Stimulated activated effector memory CD8-positive, alpha-beta T cell treated with anti-CD3 and anti-CD28 coated beads, Interleukin-12 subunit alpha, Interleukin-12 subunit beta, amount 100 ng/mL, for 72 hours (primary cell): Measurements from ENCODE around the gene GABRR2.
A peak's percentile ranks its signal among the peaks of the same experiment; 100 is the strongest.

Source experiments
- ATAC-seq: fragments of 150-1000 bp; cut with Tn5 transposase; 2 replicates; pipeline ENCODE4 v1.10.0; 2021
- DNase-seq, 2 donors: peaks; one replicate each; pipeline ENCODE4 v3.0.0; 2021 to 2022; ENCODE audit warnings: low spot score in 2 of 2
- H3K27ac Mint-ChIP-seq: one replicate; pipeline ENCODE4 v1.8.0; 2022; ENCODE audit warnings: mild to moderate bottlenecking, mixed read lengths
- H3K36me3 Mint-ChIP-seq: one replicate; pipeline ENCODE4 v1.8.0; 2022; ENCODE audit warnings: mild to moderate bottlenecking, mixed read lengths
- H3K4me1 Mint-ChIP-seq: one replicate; pipeline ENCODE4 v1.8.0; 2022; ENCODE audit warnings: mixed read lengths
- H3K4me3 Mint-ChIP-seq: one replicate; pipeline ENCODE4 v1.8.0; 2022; ENCODE audit warnings: mild to moderate bottlenecking, mixed read lengths
- H3K9me3 Mint-ChIP-seq: one replicate; pipeline ENCODE4 v1.8.0; 2022; ENCODE audit warnings: mixed read lengths

GABRR2 gene

GRCh38 chr6:89347825-89348224 lies 32.7 kb upstream of the GABRR2 start:
- DNase-seq, result no peak
- H3K27ac Mint-ChIP-seq, result peak overlapping the region; percentile 50
- no peak for ATAC-seq
- no peak overlapping the region for H3K4me3 Mint-ChIP-seq
- H3K36me3 Mint-ChIP-seq, result peaks cover 26% of the 10 kb centered on the region
- no peaks in the 10 kb centered on the region for H3K9me3 Mint-ChIP-seq
- peaks cover 65% of the 10 kb centered on the region for H3K4me1 Mint-ChIP-seq

GRCh38 chr6:89346433-89346832 lies 31.3 kb upstream of the GABRR2 start:
- peaks cover 35% of the 10 kb centered on the region for H3K36me3 Mint-ChIP-seq
- no peak for ATAC-seq
- no peak for DNase-seq
- H3K4me3 Mint-ChIP-seq, result no peak overlapping the region
- peaks cover 60% of the 10 kb centered on the region for H3K4me1 Mint-ChIP-seq
- H3K9me3 Mint-ChIP-seq, result no peaks in the 10 kb centered on the region
- no peak overlapping the region for H3K27ac Mint-ChIP-seq

- DNase-seq, result no peak
- H3K36me3 Mint-ChIP-seq, result peaks cover 83% of the 10 kb centered on the region
- H3K27ac Mint-ChIP-seq, result peak overlapping the region; percentile 26
- H3K9me3 Mint-ChIP-seq, result no peaks in the 10 kb centered on the region
- H3K4me1 Mint-ChIP-seq, result peaks cover 6% of the 10 kb centered on the region
- no peak overlapping the region for H3K4me3 Mint-ChIP-seq
- ATAC-seq, result no peak
Measured at GRCh38 chr6:89339565-89339964, 24.5 kb upstream of the GABRR2 start.

- H3K27ac Mint-ChIP-seq, result no peak overlapping the region
- H3K9me3 Mint-ChIP-seq, result no peaks in the 10 kb centered on the region
- ATAC-seq (no peak), DNase-seq (no peak)
- H3K36me3 Mint-ChIP-seq, result peaks cover 85% of the 10 kb centered on the region
- H3K4me3 Mint-ChIP-seq, result no peak overlapping the region
- H3K4me1 Mint-ChIP-seq, result no peaks in the 10 kb centered on the region
Measured at GRCh38 chr6:89335164-89335563, 20.1 kb upstream of the GABRR2 start.

- no peak for ATAC-seq
- H3K9me3 Mint-ChIP-seq, result no peaks in the 10 kb centered on the region
Measured at GRCh38 chr6:89330910-89331309, 15.8 kb upstream of the GABRR2 start.

GRCh38 chr6:89328976-89329375 lies 13.9 kb upstream of the GABRR2 start:
- H3K4me1 Mint-ChIP-seq, result no peaks in the 10 kb centered on the region
- ATAC-seq (no peak), DNase-seq (no peak)
- H3K4me3 Mint-ChIP-seq, result no peak overlapping the region
- H3K27ac Mint-ChIP-seq, result no peak overlapping the region
- H3K9me3 Mint-ChIP-seq, result no peaks in the 10 kb centered on the region
- peaks cover 76% of the 10 kb centered on the region for H3K36me3 Mint-ChIP-seq

More at GRCh38 chr6:89330910-89331309, 15.8 kb upstream of the GABRR2 start:
- peaks cover 84% of the 10 kb centered on the region for H3K36me3 Mint-ChIP-seq
- no peak overlapping the region for H3K4me3 Mint-ChIP-seq
- no peak for DNase-seq
- H3K4me1 Mint-ChIP-seq, result no peaks in the 10 kb centered on the region
- no peak overlapping the region for H3K27ac Mint-ChIP-seq

GRCh38 chr6:89324304-89324703 lies 9.2 kb upstream of the GABRR2 start:
- ATAC-seq (no peak), DNase-seq (no peak)
- peaks cover 39% of the 10 kb centered on the region for H3K36me3 Mint-ChIP-seq
- H3K4me3 Mint-ChIP-seq, result no peak overlapping the region
- no peaks in the 10 kb centered on the region for H3K9me3 Mint-ChIP-seq
- H3K4me1 Mint-ChIP-seq, result peaks cover 8% of the 10 kb centered on the region
- no peak overlapping the region for H3K27ac Mint-ChIP-seq

- peaks cover 31% of the 10 kb centered on the region for H3K36me3 Mint-ChIP-seq
- H3K4me1 Mint-ChIP-seq, result peaks cover 8% of the 10 kb centered on the region
- DNase-seq, result no peak
- ATAC-seq, result no peak
- H3K9me3 Mint-ChIP-seq, result no peaks in the 10 kb centered on the region
- H3K4me3 Mint-ChIP-seq, result no peak overlapping the region
- H3K27ac Mint-ChIP-seq, result no peak overlapping the region
Measured at GRCh38 chr6:89323511-89323971, 8.4 kb upstream of the GABRR2 start.

- Mint-ChIP-seq H3K4me3 (no peak overlapping the region), H3K36me3 (peaks cover 19% of the 10 kb centered on the region), H3K4me1 (peaks cover 8% of the 10 kb centered on the region), H3K27ac (no peak overlapping the region), H3K9me3 (no peaks in the 10 kb centered on the region)
- no peak for DNase-seq
- no peak for ATAC-seq
Measured at GRCh38 chr6:89321131-89321970, 6.3 kb upstream of the GABRR2 start.

GRCh38 chr6:89320012-89320559 lies 5.0 kb upstream of the GABRR2 start:
- no peak for DNase-seq
- no peak overlapping the region for H3K4me3 Mint-ChIP-seq
- peaks cover 8% of the 10 kb centered on the region for H3K4me1 Mint-ChIP-seq
- H3K36me3 Mint-ChIP-seq, result peaks cover 11% of the 10 kb centered on the region
- no peak overlapping the region for H3K27ac Mint-ChIP-seq
- H3K9me3 Mint-ChIP-seq, result no peaks in the 10 kb centered on the region
- no peak for ATAC-seq

- peaks cover 9% of the 10 kb centered on the region for H3K4me1 Mint-ChIP-seq
- H3K36me3 Mint-ChIP-seq, result peaks cover 6% of the 10 kb centered on the region
- DNase-seq (no peak), ATAC-seq (no peak)
- no peak overlapping the region for H3K4me3 Mint-ChIP-seq
- H3K9me3 Mint-ChIP-seq, result no peaks in the 10 kb centered on the region
- H3K27ac Mint-ChIP-seq, result peak overlapping the region; percentile 11
Measured at GRCh38 chr6:89317067-89317466, 2.0 kb upstream of the GABRR2 start.

- Mint-ChIP-seq H3K27ac (no peak overlapping the region), H3K9me3 (no peaks in the 10 kb centered on the region), H3K36me3 (peaks cover 6% of the 10 kb centered on the region), H3K4me3 (no peak overlapping the region), H3K4me1 (peaks cover 9% of the 10 kb centered on the region)
- ATAC-seq, result no peak
- DNase-seq, result no peak
Measured at GRCh38 chr6:89314692-89315091, 407 bp downstream of the GABRR2 start.

- Mint-ChIP-seq H3K4me1 (peaks cover 8% of the 10 kb centered on the region), H3K36me3 (peaks cover 6% of the 10 kb centered on the region), H3K4me3 (no peak overlapping the region), H3K9me3 (no peaks in the 10 kb centered on the region), H3K27ac (no peak overlapping the region)
- ATAC-seq, result no peak
- no peak for DNase-seq
Measured at GRCh38 chr6:89313006-89313405, 2.1 kb downstream of the GABRR2 start.

- ATAC-seq (no peak), DNase-seq (no peak)
- H3K36me3 Mint-ChIP-seq, result peaks cover 6% of the 10 kb centered on the region
- peaks cover 8% of the 10 kb centered on the region for H3K4me1 Mint-ChIP-seq
- H3K9me3 Mint-ChIP-seq, result no peaks in the 10 kb centered on the region
- no peak overlapping the region for H3K27ac Mint-ChIP-seq
- no peak overlapping the region for H3K4me3 Mint-ChIP-seq
Measured at GRCh38 chr6:89311853-89312531, 3.1 kb downstream of the GABRR2 start.

GRCh38 chr6:89311530-89311852 lies 3.6 kb downstream of the GABRR2 start:
- peaks cover 8% of the 10 kb centered on the region for H3K4me1 Mint-ChIP-seq
- H3K9me3 Mint-ChIP-seq, result no peaks in the 10 kb centered on the region
- H3K36me3 Mint-ChIP-seq, result peaks cover 2% of the 10 kb centered on the region
- H3K27ac Mint-ChIP-seq, result no peak overlapping the region
- H3K4me3 Mint-ChIP-seq, result no peak overlapping the region
- no peak for ATAC-seq
- DNase-seq, result no peak

- ATAC-seq, result no peak
- Mint-ChIP-seq H3K4me3 (no peak overlapping the region), H3K4me1 (peaks cover 8% of the 10 kb centered on the region), H3K9me3 (no peaks in the 10 kb centered on the region), H3K36me3 (no peaks in the 10 kb centered on the region), H3K27ac (no peak overlapping the region)
- no peak for DNase-seq
Measured at GRCh38 chr6:89310929-89311328, 4.2 kb downstream of the GABRR2 start.
